GM19463 (cell line): ENCODE measurements around the gene GGTA1.
A peak's percentile ranks its signal among the peaks of the same experiment; 100 is the strongest.
"Not testable (repeated sequence)": the region's sequence is repeated elsewhere in the genome, so short reads cannot be mapped to it uniquely, and the experiment has no call there.

Experiments used
- ATAC-seq: cut with Tn5 transposase; IDR thresholded peaks from one replicate; pipeline ENCODE4 v1.9.1; 2021; ENCODE audit warnings: mild to moderate bottlenecking, moderate library complexity; ENCODE audit not compliant: unreplicated experiment

Gene GGTA1

DNA sequence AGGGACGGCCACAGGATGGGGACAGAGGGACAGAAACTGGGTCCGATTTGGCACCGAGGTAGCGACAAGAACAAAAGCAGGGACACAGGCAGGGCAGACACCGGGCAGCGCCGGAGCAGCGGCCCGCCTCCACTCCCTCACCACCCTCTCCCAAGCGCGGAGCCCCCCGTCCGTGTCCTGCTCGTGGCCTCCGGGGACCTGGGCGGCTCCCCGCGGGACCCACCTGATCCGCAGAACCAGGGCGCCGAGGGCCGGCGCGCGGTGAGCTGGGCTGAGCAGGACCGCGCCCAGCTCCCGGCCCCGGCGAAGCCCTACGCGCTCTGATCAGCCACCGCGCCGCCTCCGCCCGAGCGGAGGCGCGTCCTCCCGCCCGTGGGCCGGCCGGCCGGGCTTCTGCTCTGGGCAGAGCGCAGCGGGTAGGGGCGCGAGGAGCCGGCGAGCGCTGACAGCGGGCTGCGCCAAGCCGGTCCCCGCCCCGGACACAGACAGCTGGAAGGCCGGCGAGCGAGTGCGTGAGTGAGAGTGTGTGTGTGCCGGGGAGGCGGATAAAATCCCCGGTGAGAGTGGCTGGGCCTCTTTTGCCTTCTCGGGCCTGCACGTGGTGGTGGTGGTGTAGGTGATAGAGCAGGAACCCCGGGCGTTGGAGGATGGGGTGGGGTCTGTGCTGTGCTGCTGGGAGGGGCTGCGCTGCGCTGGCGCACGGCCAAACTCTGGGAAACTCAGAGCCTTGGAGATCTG, at the start of gene GGTA1:
Gene GGTA1 (minus strand): TSS at position 418 of the 738 bp plus-strand sequence. CDS start 31,922 bp downstream, outside the sequence.
- no peak for ATAC-seq

DNA sequence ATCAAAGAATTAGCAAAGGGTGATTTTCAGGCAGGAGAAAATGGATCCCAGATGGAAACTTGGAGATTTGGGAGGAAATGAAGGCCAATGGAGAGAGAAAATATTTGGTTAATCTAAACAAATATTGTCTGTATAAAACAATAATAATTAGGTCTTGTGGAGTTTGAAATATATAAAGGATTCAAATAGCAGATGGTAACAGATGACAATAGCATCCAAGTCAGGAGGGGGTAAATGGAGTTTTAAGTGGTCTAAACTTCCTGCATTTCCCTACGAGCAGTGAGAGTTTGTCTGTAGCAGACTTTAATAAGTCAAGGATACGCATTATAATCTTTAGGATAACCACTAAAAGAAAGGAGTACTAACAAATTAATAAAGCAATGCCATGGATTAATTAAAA, 49.0 kb upstream of the GGTA1 start:
- ATAC-seq: no peak

DNA sequence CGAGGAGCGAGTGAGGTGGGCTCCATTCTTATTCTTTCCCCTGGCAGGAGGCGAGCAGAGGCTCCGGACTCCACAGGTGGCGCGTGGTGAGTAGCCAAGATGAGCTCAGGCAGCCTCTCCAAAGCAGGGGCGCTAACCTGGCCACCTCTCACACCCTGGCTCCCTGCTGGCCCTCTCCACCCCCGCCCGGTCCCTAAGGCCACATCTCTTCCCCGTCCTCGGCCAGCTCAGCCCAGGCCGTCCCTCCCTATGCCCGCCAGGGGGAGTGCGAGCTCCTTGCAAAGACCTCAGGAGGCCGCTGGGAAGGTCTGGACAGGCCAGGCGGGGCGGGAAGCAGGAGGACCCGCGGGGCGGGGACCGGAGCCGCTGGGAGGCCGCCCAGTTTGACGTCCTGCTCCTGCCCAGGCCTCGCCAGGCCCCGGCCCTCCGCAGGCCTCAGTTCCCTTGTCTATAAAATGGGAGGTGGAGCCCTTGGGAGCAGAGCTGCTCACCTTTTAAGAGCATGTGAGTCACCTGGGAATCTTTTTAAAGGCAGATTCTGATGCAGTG, 46.3 kb upstream of the GGTA1 start:
- ATAC-seq: peak; percentile 92

DNA sequence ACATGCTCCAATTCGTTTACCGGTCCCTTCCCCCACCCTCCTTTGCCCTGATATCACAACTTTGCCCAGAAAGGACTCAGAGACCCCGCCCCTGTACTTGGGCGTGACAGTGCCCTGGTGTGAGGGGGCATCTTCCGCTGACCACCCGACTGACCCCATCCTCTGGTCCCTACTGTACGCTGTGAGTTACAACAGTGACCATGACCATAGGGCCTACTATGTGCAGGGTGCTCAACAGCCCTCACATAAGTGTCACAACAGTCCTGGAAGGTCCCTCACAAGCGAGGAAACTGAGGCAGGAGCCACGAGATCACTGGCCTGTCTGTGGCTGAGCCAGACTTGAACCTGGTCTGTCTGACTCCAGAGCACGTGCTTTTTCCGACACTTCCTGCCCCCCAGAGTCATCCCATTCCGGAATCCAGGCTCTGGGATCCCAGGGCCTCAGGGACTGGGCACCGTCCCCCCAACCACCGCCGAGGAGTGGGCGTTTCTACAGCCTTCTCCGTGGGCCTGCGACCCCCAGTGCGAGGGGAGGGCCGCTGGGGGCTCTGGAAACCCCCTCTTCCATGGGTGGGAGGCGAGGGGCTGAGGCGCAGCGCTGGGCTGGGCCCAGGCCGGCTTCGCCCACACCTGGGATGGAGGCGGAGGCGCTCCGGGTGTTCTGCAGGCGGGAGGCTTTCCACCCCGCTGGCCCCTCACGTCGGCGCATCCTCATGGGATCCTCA, 45.7 kb upstream of the GGTA1 start:
- ATAC-seq: no peak

DNA sequence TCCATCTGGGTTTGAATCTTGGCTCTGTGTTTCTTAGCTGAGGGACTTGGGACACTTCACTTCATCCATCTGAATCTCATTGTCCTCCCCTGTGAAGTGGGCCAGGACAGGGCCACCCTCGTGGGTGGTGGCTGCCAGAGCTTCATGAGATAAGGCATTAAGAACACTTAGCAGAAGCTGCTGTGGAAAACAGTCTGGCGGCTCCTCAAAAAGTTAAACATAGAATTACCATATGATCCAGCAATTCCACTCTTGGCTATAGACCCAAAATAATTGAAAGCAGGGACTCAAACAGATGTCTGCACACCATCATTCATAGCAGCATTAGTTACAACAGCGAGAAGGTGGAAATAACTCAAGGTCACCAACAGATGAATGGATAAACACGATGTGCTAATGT, 42.4 kb upstream of the GGTA1 start:
- no peak for ATAC-seq

DNA sequence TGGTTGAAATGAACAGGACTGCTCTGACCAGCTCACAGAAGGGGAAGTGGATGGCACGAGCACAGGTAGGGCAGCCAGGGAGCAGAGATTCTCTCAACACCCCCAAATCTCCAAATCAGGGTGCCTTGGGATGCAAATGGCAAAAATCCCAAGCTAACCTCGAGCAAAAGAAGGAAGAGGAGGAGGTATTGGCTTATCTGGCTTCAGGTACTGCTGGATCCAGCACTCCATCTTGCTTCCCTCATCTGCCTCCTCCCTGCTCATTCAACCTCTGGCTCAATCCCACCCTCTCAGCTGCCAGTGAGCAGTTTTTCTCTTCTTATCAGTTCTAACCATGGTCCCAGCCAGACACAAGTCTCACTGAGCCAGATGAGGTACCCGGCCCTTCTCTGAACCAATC, 41.6 kb upstream of the GGTA1 start:
- ATAC-seq: no peak

DNA sequence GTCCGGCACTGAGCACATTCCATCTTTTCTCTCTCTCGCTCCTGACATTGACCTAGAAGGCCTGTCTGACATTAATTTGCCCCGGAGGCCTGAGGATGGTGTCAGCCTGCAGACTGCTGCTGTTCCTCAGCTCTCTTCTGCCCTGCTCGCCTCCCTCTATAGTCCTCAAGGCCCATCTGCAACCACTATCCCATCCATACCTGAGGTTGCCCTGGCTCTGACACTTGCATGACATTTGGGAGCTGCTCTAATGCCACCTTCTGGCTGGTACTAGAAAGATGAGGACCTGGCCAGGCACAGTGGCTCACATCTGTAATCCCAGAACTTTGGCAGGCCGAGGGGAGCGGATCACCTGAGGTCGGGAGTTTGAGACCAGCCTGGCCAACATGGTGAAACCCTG, 38.6 kb upstream of the GGTA1 start:
- ATAC-seq: no peak

DNA sequence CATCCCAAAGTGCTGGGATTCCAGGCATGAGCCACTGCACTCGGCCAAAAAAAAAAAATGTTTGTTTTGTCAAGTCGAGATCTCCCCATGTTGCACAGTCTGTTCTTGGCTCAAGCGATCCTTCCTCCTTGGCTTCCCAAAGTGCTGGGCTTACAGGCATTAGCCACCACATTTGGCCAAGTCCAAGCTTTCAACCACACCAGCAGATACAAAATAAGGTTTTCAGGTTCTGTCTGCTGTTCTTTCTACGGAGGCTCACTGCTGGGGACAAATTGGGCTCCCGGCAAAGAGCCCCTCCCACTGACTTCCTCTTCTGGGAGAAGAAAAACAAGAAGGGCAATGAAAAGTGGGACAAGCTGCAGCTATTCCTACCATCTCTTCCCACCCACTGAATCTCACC, 37.6 kb upstream of the GGTA1 start:
- ATAC-seq: no peak

DNA sequence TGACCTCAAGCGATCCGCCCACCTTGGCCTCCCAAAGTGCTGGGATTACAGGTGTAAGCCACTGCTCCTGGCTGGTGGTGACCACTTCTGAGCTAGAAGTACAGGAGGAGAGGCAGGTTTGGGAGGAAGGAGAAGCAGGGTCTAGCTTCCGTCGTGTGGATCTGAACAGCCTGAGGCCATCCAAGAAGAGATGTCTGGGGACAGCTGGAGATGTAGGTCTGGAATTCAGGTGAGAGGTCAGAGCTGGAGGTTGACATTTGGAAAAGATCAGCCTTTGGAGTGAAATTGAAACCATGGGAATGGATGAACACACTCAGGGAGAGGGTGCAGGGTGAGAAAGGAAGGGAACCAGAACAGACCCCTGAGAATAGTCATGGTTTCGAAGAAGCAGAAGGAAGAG, 33.2 kb upstream of the GGTA1 start:
- no peak for ATAC-seq

DNA sequence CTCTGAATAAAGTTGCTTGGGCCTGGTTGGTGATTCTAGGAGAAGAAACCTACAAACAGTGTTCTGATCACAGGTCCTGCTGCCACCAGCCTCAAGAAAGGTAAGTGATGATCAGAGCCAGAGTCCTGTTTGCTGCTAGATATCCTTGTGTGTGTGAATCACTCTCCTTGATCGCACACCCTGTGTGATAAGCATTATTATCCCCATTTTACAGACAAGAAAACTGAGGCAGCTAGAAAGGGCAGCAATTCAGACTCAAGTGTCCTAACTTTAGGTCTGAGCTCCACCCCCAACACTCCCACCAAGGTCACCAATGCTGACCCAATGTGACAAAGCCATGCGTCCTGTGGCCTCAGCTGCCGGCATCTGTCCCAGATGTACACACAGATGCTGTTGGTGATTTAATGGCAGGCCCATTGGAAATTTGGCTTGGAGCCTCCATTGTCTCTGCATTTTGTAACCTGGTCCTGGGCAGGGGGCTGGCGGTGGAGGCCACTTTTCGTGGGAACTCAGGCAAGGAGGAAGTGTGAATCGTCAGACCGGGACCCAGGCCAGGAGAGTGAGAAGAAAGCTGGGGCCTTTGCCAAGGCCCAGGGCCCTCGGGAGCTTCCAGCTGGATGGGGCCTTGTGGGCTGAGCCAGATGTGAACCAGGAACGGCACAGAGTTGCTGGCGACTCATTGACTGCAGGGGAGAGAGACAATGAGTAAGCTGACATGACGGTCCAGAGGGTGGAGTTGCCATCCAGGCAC, 29.8 kb upstream of the GGTA1 start:
- no peak for ATAC-seq

DNA sequence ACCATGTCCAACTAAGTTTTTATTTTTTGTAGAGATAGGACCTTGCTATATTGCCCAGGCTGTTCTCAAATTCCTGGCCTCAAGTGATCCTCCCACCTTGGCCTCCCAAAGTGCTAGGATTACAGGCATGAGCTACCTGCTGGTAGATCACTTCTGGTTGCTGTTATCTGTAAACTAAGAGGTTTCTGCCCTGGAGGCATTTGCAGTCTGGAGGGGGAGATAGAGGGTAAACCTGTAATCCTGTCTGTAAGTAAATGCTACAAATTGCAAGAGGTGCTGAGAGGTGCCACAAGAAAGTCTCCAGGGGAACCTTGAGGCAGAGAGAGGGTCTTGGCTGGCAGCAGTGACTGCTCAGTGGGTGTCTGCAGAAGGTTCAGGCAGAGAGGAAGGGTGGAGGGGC, 29.0 kb upstream of the GGTA1 start:
- no peak for ATAC-seq

DNA sequence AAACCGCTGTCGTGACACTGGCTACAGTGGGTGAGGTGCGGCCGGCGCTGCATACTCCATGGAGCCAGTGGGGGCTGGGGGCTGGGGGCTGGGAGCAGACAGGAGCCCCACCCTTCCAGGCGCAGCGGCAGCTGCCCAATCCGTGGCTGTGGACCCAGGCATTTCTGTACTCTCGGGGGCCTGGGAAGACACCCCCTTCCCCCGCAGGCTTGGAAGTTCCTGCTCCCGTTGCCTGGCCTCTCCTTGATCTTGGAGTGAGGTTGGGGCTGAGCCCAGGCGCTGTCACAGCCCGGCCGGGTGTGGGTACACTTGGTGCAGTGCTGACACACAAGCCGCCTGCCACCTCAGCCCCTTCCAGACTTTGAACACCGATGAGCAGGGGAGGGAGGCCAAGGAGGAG, 27.7 kb upstream of the GGTA1 start:
- ATAC-seq: no peak

DNA sequence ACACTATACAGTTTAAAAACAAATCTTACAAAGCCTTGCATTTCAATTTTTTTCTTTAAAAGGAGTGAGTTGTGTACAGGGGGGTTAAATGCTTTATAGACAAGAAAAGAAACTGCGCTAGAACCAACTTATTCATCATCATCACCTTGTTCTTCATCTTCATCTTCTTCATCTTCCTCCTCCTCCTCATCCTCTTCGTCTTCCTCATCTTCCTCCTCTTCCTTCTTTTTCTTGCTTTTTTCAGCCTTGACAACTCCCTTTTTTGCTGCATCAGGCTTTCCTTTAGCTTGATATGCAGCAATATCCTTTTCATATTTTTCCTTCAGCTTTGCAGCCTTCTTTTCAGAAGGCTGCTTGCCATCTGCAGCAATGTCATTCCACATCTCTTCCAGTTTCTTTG, 20.0 kb upstream of the GGTA1 start:
- ATAC-seq: not testable (repeated sequence)

DNA sequence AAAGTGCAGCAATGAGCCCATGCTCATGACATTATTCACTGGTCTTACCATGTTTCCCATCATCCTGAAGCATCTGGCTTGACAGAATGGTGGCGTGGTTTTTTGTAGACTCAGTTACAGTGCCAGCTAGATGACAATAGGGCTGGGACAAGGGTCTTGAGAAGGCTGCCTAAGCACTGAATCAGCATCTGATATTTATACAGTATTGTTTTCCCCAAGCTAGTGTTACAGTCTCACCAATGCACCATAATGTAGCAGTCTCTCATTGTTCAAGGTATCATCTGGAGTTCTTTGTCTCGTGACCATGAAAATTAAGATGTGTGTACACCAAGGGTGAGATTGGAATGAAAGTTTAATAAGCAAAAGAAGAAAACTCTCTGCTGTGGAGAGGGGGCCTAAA, 19.0 kb upstream of the GGTA1 start:
- no peak for ATAC-seq

DNA sequence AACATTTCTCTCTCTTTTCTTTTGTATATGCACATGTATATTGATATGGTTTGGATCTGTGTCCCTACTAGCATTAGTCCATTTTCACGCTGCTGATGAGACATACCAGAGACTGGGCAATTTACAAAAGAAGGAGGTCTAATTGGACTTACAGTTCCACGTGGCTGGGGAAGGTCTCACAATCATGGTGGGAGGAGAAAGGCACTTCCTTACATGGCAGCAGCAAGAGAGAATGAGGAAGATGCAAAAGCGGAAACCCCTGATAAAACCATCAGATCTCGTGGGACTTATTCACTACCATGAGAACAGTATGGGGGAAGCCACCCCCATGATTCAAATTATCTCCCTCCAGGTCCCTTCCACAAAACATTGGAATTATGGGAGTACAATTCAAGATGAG, 13.5 kb upstream of the GGTA1 start:
- ATAC-seq: not testable (repeated sequence)

DNA sequence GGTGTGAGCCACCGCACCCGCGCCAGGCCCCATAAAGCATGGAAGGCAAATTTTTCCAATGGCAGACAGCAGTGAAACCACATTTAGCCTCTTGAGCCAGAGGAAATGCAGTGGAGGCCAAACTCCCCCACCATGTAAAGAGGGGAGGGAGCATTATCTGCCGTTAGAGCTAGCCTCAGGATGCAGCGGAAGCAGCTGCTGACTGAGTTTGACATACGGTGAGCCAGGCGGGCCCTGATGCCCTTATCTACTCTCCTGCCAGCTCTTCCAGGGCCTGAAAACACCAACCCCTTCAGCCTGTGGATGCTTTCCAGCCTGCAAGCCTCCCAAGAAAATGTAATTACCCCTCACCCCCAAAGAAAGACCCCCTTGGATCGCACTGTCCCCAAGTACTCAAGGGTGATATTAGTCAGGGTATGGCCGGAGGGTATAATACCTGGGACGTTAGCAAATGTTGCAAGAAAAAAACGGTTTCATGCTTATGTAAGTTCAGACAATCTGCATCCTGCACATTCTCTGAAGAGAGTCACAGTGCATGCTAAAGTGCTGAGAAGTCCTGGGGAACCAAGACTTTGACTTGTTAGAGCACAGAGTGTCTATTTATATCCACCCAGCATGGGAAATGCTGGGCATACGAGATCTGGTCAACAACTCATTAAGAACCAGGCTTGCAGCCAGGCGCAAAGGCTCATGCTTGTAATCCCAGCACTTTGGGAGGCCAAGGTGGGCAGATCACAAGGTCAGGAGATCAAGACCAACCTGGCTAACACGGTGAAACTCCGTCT, 11.3 kb upstream of the GGTA1 start:
- ATAC-seq: no peak

DNA sequence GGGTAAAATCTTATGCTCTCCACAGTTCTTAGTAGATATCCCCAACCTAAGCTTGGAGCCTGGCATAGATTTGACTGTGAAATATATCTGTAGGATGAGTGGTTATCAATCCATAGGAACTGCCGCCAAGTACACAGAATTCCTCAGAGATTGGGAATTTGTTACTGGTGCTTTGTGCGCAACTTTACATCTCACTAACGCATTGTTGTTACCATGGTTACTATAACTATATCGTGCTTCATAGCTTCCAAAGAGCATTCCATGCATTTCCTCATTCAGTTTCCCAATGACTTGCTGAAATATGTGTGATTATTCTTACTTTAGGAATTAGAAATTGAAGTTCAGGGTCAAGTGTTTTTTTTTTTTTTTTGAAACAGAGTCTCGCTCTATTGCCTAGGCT, 9.5 kb upstream of the GGTA1 start:
- no peak for ATAC-seq

DNA sequence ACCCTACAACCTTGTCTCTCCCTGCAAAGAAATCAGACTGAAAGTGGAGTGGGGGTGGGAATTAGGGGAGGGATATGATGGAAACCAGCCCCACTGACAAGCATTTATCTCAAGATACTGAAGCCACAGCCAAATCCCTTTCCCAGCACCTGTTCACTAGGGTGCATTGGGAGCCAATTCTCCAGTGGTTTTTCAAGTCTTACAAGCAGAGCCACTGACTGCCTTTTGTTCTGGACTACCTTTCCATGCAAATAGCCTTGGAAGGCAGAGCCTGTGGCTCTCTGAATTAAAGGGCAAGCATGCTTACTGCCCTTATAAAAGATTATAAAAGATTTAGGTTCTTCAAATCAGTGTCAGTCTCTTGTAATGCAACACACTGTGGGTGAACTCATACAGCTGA, 8.8 kb upstream of the GGTA1 start:
- ATAC-seq: no peak

DNA sequence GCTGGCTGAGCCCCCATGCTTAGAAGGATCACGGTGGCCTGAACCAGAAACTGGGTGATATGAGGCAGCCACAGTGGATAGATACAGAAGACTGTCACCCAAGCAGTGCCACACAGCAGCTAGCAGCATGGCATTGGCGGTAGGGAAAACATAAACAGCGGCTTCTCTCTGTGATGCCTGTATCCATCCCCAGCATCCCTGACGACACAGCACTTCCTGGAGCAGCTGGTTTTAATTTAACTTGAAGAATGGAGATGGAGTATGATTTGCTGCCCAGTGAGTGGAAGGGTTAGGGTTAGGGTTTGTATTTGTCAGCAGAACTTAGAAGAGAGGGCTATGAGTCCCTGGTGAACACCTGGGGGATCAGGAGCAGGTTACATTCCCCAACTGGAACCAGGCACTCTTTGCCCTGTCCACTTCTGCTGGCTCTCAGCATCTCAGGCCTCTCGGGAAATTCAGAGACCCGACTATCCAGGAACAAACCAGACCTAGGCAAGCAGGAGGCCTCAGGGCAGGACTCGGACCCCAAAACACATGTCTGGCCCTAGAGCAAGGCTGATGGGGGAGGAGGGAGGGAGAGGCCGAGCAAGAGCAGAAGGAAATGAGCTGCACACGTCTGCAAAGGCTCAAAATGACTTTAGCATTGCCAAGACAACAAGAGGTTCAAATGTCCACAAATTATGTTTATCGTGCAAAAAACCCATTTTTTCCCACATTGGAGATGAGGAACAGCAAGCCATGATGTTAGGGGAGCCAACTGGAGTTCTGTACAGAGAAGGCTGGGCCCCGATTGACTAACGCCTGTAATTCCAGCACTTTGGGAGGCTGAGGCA, 6.5 kb upstream of the GGTA1 start:
- ATAC-seq: no peak

DNA sequence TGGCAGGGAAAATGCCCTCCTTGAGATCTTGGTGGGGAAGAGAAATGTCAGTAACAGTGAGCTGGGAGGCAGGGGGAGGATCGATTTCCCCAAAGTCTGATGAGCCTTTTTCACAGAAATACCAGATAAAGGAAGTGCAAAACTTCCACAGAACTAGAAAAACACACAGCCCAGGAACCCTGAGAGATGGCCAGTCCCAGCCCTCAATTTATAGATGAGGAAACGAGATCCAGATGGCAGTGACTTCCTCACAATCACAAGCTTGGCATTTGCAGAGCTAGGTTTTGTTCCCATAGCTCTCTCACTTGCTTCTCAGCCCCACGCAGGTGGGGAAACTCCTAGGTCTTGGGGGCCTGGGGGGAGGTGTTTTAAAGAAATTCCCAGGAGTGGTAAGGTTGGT, 3.8 kb upstream of the GGTA1 start:
- no peak for ATAC-seq
